ENCODE data around the gene CYLD. TPM values are rescaled to one million over a fixed set of nuclear protein-coding genes. Genes with fewer than 3 reads are reported as not detected.

The CYLD gene
- total and polyA plus RNA-seq, 2 donors (not counting 3 experiments of a cell fraction or from before 2014, with no cell fraction given): 7.4 to 21.5 TPM

DNA sequence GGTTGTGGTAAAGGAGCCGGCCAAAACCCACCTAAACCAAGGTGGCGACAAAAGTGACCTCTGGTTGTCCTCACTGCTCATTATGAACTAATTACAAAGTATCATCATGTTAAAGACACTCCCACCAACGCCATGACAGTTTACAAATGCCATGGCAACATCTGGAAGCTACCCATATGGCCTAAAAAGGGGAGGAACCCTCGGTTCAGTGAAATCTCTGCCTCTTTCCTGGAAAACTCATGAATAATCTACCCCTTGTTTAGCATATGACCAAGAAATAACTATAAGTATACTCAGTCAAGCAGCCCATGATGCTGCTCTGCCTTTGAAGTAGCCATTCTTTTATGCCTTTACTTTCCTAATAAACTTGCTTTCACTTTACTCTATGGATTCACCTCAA is 72.2 kb downstream of the CYLD start:
- Histone ChIP-seq H4K20me1 (replicated peaks; ENCODE audit: control insufficient read depth, extremely low read depth, insufficient read depth, low read length) (no peaks in the 10 kb centered on the region), H3K9ac (replicated peaks; ENCODE audit: extremely low read depth, insufficient read depth, low read length) (no peak overlapping the region), H3K9me3 (replicated peaks; ENCODE audit: control insufficient read depth, insufficient read depth, low read length) (no peaks in the 10 kb centered on the region), H3K4me3 (replicated peaks in 1 of 3; ENCODE audit: insufficient read depth in 1 of 3, low read depth in 1 of 3, low read length in 3 of 3) (no peak overlapping the region), H3K79me2 (ENCODE audit: control insufficient read depth, insufficient read depth, low read length) (no peaks in the 10 kb centered on the region), H3K27me3 (ENCODE audit: control insufficient read depth in 2 of 2, insufficient read depth in 2 of 2, low read length in 2 of 2) (no peaks in the 10 kb centered on the region), H2AFZ (ENCODE audit: low read depth, low read length) (no peak overlapping the region), H3K36me3 (ENCODE audit: control insufficient read depth in 2 of 2, extremely low read depth in 1 of 2, insufficient read depth in 2 of 2, low read length in 2 of 2) (no peaks in the 10 kb centered on the region), H3K4me1 (ENCODE audit: control insufficient read depth, extremely low read depth, insufficient read depth, low read length) (no peaks in the 10 kb centered on the region), H3K4me2 (ENCODE audit: insufficient read depth, low read length) (no peak overlapping the region), H3K27ac (ENCODE audit: insufficient read depth, low read depth, low read length) (no peak overlapping the region), H3K9me1 (replicated peaks; ENCODE audit: control insufficient read depth, extremely low read depth, insufficient read depth, low read length) (no peaks in the 10 kb centered on the region)
- no peak for DNase-seq (ENCODE audit: low read depth, low spot score)
- FAIRE-seq: no peak
- no peak for TF ChIP-seq JUN (IDR thresholded peaks at IDR 0.05; ENCODE audit: borderline replicate concordance, insufficient read depth, insufficient read length, low read depth)
- TF ChIP-seq, protein P1, sequence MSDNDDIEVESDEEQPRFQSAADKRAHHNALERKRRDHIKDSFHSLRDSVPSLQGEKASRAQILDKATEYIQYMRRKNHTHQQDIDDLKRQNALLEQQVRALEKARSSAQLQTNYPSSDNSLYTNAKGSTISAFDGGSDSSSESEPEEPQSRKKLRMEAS (IDR thresholded peaks at IDR 0.05; ENCODE audit: insufficient read depth, insufficient read length): no peak
- no peak for TF ChIP-seq POLR2AphosphoS5 (IDR thresholded peaks at IDR 0.05; ENCODE audit: insufficient read depth, low read depth, low read length)
- TF ChIP-seq GATA2 (IDR thresholded peaks at IDR 0.05; ENCODE audit: insufficient read depth, insufficient read length, low read depth, low read length): no peak
- TF ChIP-seq, protein P2, sequence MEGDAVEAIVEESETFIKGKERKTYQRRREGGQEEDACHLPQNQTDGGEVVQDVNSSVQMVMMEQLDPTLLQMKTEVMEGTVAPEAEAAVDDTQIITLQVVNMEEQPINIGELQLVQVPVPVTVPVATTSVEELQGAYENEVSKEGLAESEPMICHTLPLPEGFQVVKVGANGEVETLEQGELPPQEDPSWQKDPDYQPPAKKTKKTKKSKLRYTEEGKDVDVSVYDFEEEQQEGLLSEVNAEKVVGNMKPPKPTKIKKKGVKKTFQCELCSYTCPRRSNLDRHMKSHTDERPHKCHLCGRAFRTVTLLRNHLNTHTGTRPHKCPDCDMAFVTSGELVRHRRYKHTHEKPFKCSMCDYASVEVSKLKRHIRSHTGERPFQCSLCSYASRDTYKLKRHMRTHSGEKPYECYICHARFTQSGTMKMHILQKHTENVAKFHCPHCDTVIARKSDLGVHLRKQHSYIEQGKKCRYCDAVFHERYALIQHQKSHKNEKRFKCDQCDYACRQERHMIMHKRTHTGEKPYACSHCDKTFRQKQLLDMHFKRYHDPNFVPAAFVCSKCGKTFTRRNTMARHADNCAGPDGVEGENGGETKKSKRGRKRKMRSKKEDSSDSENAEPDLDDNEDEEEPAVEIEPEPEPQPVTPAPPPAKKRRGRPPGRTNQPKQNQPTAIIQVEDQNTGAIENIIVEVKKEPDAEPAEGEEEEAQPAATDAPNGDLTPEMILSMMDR (IDR thresholded peaks at IDR 0.05; ENCODE audit: extremely low read depth in 1 of 2, insufficient read depth in 1 of 2, low read depth in 1 of 2, low read length in 2 of 2): no peak
- TF ChIP-seq EZH2 (IDR thresholded peaks at IDR 0.05; ENCODE audit: borderline replicate concordance, low read depth, low read length, severe bottlenecking): no peak
- TF ChIP-seq POLR2A (IDR thresholded peaks at IDR 0.05; ENCODE audit: low read depth, low read length): no peak
- TF ChIP-seq MYC (IDR thresholded peaks at IDR 0.05; ENCODE audit: low read depth, low read length): no peak
- TF ChIP-seq FOS (IDR thresholded peaks at IDR 0.05; ENCODE audit: borderline replicate concordance, insufficient read depth, low read length): no peak
- intact Hi-C loops (cut with micrococcal nuclease) (no loop called here), dilution Hi-C loops (cut with MboI; ENCODE audit: extremely low pct_ligation_motif_present, low sequenced_read_pairs) (no loop called here)
- ChIA-PET CTCF (interaction anchor here (1.8 kb wide), 1 partner anchor 8 kb away, joined by 22 read pairs; no protein-coding TSS in a partner anchor), POLR2A (no interaction called here)
- no TSS peak for BruUV-seq (replicated peaks)

Data from endothelial cell of umbilical vein (primary cell).